NCI-H748 treated with DMSO at 0.1 percent for 48 hours (cell line): ENCODE measurements around the gene MPV17L2.

Experiments
- DNase-seq: peaks from one replicate; lab custom pipeline; 2025; lab: John Stamatoyannopoulos, UW

The MPV17L2 gene

GRCh38 chr19:18239303-18239702 is 46.3 kb downstream of the MPV17L2 start:
- DNase-seq: no peak

- DNase-seq: no peak
Measured at GRCh38 chr19:18245297-18245696, 52.3 kb downstream of the MPV17L2 start.
